DMS153 treated with DMSO at 0.1 percent for 48 hours (cell line): ENCODE results near the gene HMSD.

Experiments used
- DNase-seq: peaks from one replicate; lab custom pipeline; 2025; ENCODE audit not compliant: unreplicated experiment; lab: John Stamatoyannopoulos, UW

The HMSD gene

GRCh38 chr18:63987743-63988142 is 38.6 kb downstream of the HMSD start:
- no peak for DNase-seq

- DNase-seq: no peak
Measured at GRCh38 chr18:63992751-63993150, 43.6 kb downstream of the HMSD start.

GRCh38 chr18:63994783-63995399 is 45.8 kb downstream of the HMSD start:
- no peak for DNase-seq

DNA sequence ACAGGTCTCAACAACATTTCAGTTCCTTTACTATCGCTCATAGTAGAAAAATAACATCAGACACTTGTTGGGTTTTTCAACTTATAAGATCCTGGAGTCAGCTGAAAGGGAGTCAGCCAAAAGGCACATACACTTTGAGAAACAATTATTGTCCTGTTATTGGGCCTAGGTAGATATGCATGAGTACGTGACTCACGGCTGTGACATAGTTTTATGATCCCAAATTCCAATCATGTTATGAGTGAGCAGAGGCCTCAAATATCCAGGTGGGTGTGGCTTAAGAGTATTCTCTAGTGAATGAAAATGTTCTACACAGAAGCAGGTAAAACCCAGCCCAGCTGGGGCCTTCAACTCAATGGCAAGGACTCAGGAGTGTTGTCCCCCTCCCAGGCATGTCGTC is 47.9 kb downstream of the HMSD start:
- no peak for DNase-seq

GRCh38 chr18:63997606-63998005 is 48.5 kb downstream of the HMSD start:
- DNase-seq: no peak

DNA sequence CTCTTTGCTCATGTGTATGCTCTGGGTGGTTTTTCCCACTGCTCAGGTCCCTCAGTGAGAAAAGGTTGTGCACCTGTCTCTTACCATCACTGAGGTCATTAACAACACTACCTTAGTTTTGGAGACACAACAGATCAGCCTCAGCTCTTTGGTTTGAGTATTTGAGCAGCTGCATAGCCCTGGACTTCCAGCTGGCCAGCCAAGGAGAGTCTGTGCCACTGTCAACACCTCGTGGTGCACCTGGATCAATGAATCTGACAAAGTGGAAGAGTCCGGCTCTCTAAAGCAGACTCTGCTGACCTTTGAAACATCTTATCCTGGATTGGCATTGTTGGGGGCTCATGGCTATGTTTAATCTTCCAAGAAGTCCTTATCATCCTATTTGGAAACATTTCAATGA is 50.8 kb downstream of the HMSD start:
- no peak for DNase-seq

GRCh38 chr18:64002581-64002980 is 53.5 kb downstream of the HMSD start:
- DNase-seq: no peak

- no peak for DNase-seq
Measured at GRCh38 chr18:64009305-64009704, 60.2 kb downstream of the HMSD start.
